SK-N-SH treated with all-trans-retinoic acid at 6 μM for 48 hours (cell line): ENCODE data around the gene RASAL2.

ENCODE experiments used
- ATAC-seq: fragments of 200-7000 bp; cut with Tn5 transposase; 3 replicates; pipeline ENCODE4 v1.9.1; 2020; ENCODE audit warnings: mild to moderate bottlenecking, moderate library complexity
- CREB5 ChIP-seq: fragments of 250-450 bp; sonication (Bioruptor Pico); IDR thresholded peaks from 2 replicates; pipeline ENCODE4 v1.5.1; 2020; ENCODE audit warnings: low read depth, mild to moderate bottlenecking, moderate library complexity
- CSDC2 ChIP-seq: fragments of 250-450 bp; sonication (Bioruptor Pico); IDR thresholded peaks from 2 replicates; pipeline ENCODE4 v1.5.0; 2020; ENCODE audit warnings: mild to moderate bottlenecking, moderate library complexity
- CSRNP3 ChIP-seq: fragments of 250-450 bp; sonication (Bioruptor Pico); IDR thresholded peaks from 2 replicates; pipeline ENCODE4 v1.5.1; 2021; ENCODE audit warnings: mild to moderate bottlenecking, moderate library complexity
- ESRRG ChIP-seq: fragments of 250-450 bp; sonication (Bioruptor Pico); IDR thresholded peaks from 2 replicates; pipeline ENCODE4 v1.6.1; 2021; ENCODE audit warnings: mild to moderate bottlenecking
- ISL1 ChIP-seq: fragments of 250-450 bp; sonication (Bioruptor Pico); IDR thresholded peaks from 2 replicates; pipeline ENCODE4 v2.1.2; 2022; ENCODE audit warnings: mild to moderate bottlenecking, moderate library complexity
- OSR1 ChIP-seq: fragments of 250-450 bp; sonication (Bioruptor Pico); IDR thresholded peaks from 2 replicates; pipeline ENCODE4 v1.8.0; 2022; ENCODE audit warnings: moderate library complexity, mild to moderate bottlenecking, inconsistent platforms
- PPARA ChIP-seq: fragments of 250-450 bp; sonication (Bioruptor Pico); IDR thresholded peaks from 2 replicates; pipeline ENCODE4 v1.5.0; 2020; ENCODE audit warnings: mild to moderate bottlenecking, borderline replicate concordance
- SNAI2 ChIP-seq: fragments of 250-450 bp; sonication (Bioruptor Pico); IDR thresholded peaks from 2 replicates; pipeline ENCODE4 v1.5.0; 2020; ENCODE audit warnings: mild to moderate bottlenecking, moderate library complexity
- TCF4 ChIP-seq: fragments of 250-450 bp; sonication (Bioruptor Pico); IDR thresholded peaks from 2 replicates; pipeline ENCODE4 v1.8.0; 2021; ENCODE audit warnings: mild to moderate bottlenecking, moderate library complexity, borderline replicate concordance
- TOX ChIP-seq: fragments of 250-450 bp; sonication (Bioruptor Pico); IDR thresholded peaks from 2 replicates; pipeline ENCODE4 v1.8.0; 2021; ENCODE audit warnings: mild to moderate bottlenecking, moderate library complexity, borderline replicate concordance
- TSHZ2 ChIP-seq: fragments of 250-450 bp; sonication (Bioruptor Pico); IDR thresholded peaks from 2 replicates; pipeline ENCODE4 v1.5.0; 2020; ENCODE audit warnings: mild to moderate bottlenecking, moderate library complexity
- ZFP30 ChIP-seq: fragments of 450-650 bp; formaldehyde crosslinking; IDR thresholded peaks from 2 replicates; pipeline ENCODE4 v1.5.0; 2022; ENCODE audit warnings: mild to moderate bottlenecking, moderate library complexity
- ZNF565 ChIP-seq: fragments of 450-650 bp; formaldehyde crosslinking; conservative IDR thresholded peaks from 2 replicates; pipeline ENCODE4 v1.5.0; 2020; ENCODE audit warnings: low read depth, mild to moderate bottlenecking, moderate library complexity
- ZNF70 ChIP-seq: fragments of 450-650 bp; formaldehyde crosslinking; IDR thresholded peaks from 2 replicates; pipeline ENCODE4 v1.5.0; 2020; ENCODE audit warnings: mild to moderate bottlenecking, moderate library complexity

Gene RASAL2

GRCh38 chr1:178532392-178532791 is 438.5 kb downstream of the RASAL2 start (continued):
- TF ChIP-seq ZNF565 (CRISPR knock-in tag), result no peak
- TF ChIP-seq TCF4 (CRISPR knock-in tag), result no peak
- TF ChIP-seq SNAI2, result no peak

GRCh38 chr1:178533121-178533946 is 439.4 kb downstream of the RASAL2 start:
- TF ChIP-seq TCF4 (CRISPR knock-in tag) (no peak), ESRRG (CRISPR knock-in tag) (no peak), ZFP30 (CRISPR knock-in tag) (no peak), TOX (CRISPR knock-in tag) (no peak), OSR1 (no peak), CSDC2 (CRISPR knock-in tag) (no peak), ISL1 (no peak), TSHZ2 (no peak), CSRNP3 (CRISPR knock-in tag) (no peak), CREB5 (CRISPR knock-in tag) (no peak), ZNF70 (CRISPR knock-in tag) (no peak), PPARA (no peak)
- ATAC-seq, result no peak
